Measurements from ENCODE around the gene UBE2E2.
"Not testable (repeated sequence)": the region's sequence is repeated elsewhere in the genome, so short reads cannot be mapped to it uniquely, and the experiment has no call there.

UBE2E2 gene

DNA sequence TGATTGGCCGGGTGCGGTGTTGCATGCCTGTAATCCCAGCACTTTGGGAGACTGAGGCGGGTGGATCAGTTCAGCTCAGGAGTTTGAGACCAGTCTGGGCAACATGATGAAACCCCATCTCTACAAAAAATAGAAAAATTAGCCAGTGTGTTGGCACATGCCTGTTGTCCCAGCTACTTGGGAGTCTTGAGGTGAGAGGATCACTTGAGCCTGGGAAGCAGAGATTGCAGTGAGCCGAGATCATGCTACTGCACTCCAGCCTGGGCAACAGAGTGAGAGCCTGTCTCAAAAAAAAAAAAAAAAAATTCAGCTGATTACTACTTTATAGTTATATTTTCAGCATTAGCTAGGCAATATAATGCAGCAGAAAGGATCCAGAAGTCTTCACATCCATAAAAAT is 133.7 kb downstream of the UBE2E2 start:
- DNase-seq, result not testable (repeated sequence)

GRCh38 chr3:23341147-23341838 is 138.2 kb downstream of the UBE2E2 start:
- DNase-seq, result no peak

- no peak for DNase-seq
These were observed 139.2 kb downstream of the UBE2E2 start for GRCh38 chr3:23342343-23342742.

- no peak for DNase-seq
These were observed 140.4 kb downstream of the UBE2E2 start for GRCh38 chr3:23343509-23343908.

- no peak for DNase-seq
These were observed 141.8 kb downstream of the UBE2E2 start for GRCh38 chr3:23344886-23345285.

- not testable (repeated sequence) for DNase-seq
These were observed 146.3 kb downstream of the UBE2E2 start for GRCh38 chr3:23349444-23349843.

GRCh38 chr3:23356169-23356568 is 153.0 kb downstream of the UBE2E2 start:
- no peak for DNase-seq

- no peak for DNase-seq
These were observed 153.8 kb downstream of the UBE2E2 start for GRCh38 chr3:23356923-23357322.

DNA sequence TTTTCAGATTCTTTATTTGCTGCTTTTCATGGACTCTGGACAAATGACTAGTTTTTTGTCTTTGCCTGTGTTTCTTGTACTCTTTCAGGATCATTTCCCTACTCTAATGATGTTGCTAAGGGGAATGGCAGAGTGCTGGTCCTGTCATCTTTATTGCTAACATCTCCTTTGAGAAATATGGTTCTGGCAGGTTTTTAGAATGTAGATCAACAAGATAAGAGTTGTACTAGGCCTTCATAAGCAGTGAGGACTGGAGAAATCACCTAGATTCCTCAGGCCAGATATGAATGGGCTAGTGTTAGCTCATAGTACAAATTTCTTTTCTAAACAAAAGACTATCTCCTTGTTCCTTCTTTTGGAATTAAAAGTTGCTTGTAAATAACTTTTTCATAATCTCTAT is 156.0 kb downstream of the UBE2E2 start:
- DNase-seq, result no peak

DNA sequence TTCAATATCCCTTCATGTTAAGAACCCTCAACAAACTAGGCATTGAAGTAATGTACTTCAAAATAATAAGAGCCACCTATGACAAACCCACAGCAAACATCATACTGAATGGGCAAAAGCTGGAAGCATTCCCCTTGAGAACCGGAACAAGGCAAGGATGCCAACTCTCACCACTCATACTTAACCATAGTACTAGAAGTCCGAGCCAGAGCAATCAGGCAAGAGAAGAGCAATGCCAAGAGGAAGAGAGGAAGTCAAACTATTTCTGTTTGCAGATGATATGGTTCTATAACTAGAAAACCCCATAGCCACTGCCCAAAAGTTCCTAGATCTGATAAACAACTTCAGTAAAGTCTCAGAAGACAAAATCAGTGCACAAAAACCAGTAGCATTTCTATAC is 161.9 kb downstream of the UBE2E2 start:
- DNase-seq, result no peak

DNA sequence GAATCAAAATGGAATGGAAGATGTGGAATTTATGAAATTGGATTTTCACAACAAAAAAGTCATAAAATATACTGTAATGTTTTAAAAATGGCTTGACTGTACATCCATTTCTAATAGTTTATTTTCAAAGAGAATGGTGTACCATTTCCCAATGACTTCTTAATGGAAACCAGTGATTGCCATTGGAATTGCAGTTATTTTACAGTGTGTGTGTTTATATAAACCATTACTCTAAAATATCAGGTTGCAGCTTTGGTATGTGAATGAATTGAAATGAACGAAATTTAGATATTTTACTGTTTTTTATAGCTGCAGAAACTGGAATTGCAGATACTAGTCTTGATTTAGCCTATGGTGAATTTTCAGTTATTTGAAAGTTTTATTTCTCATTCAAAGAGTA is 165.6 kb downstream of the UBE2E2 start:
- DNase-seq, result no peak

DNA sequence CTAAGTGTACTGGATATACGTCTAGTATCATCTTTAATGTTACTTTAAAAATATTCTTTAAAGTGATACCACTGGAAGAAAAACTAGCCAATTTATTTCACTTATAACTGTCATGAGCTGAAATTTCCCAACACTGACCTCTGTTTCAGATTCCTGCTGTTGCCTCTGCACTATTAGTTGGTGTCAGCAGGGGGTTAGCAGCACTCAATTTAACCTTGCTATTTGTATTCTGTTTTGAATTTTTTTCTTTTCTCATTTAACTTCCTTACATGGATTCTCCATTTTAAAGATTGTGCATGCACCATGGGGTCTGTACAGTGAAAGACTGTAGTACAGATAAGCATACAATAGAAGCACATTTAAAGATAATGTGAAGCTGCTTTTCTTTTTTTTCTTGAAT is 169.2 kb downstream of the UBE2E2 start:
- no peak for DNase-seq

GRCh38 chr3:23376516-23377248 is 173.6 kb downstream of the UBE2E2 start:
- no peak for DNase-seq

- DNase-seq, result no peak
These were observed 175.0 kb downstream of the UBE2E2 start for GRCh38 chr3:23377928-23378672.

DNA sequence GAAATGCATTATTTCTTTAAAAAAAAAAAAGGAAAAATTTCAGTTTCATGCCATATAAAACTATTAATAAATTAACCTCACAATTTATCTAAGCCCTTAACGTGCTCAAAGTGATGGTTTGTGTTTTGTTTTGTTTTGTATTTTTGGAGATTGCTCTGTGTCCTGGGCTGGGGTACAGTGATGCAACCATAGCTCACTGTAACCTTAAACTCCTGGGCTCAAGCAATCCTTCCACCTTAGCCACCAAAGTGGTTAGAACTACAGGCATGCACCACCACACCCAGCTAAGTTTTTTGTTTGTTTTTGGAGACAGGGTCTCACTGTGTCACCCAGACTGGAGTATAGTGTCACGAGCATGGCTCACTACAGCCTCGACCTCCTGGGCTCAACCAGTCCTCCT is 180.7 kb downstream of the UBE2E2 start:
- no peak for DNase-seq

DNA sequence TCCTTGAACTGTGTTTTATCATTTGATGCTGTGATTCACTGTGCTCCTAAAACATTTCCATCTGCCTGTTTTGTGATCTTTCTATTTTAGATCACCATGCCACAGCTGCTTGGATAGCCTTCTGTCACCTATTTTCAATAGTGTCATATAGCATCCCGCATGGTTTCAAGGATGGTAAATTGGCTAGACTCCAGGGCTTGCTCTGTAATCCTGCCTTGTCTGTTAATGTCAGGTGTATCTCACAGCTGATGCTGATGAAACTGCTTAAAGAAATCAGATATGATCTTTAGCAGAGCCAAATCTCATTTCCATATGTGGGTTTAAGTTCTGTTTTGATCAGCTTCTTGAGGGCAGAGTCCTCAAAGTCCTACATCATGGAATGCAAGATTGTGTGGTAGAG is 182.2 kb downstream of the UBE2E2 start:
- no peak for DNase-seq

DNA sequence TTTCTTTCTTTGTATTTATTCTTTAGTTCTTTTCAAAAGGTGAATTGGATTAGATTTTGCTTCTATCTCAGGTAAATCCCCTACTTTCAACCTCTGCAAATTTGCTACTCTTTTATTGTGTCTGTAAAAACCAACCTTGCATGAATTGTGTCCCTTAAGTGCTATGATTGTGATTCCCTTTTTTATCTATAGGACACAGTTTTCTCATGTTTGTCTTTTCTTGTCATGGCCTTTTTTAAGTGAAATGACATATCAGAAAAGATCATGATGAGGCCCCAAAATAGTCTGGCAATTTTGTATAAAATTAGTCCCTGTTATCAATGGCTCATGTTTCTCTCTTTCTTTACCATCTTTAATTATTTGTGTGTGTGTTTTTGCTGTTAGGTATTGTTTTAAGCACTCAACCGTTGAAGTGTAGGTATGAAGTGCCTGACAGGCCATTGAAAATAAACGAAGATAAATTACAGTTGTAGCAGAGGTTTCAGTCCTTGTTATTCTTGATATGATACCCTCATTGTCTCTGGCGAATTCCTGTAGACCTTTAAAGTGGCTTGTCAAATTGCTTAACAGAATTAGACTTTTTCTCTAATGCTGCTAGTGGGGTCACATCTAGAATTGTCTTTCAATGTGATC is 184.3 kb downstream of the UBE2E2 start:
- no peak for DNase-seq

DNA sequence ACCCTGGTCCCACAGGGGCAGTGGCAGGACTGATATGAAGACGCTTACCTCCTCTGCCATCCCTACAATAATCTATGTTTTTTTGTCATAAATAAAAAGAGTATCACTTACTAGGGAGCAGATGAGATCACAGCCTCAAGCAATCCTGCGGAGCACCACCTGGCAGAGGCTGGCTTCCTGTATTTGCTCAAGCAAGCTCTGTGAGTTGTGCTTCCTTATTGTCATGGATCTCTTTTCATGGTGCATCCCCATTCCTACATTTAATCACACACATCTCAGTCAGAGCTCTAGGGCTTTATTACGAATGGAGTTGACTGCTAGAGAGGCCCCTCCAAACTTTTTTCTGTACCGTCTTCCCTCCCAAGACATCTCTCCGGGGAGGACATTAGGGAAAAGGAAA is 186.0 kb downstream of the UBE2E2 start:
- no peak for DNase-seq

GRCh38 chr3:23389686-23390085 is 186.6 kb downstream of the UBE2E2 start:
- DNase-seq, result no peak

GRCh38 chr3:23390446-23390845 is 187.3 kb downstream of the UBE2E2 start:
- DNase-seq, result no peak

GRCh38 chr3:23390989-23391553 is 187.9 kb downstream of the UBE2E2 start:
- DNase-seq, result no peak

DNA sequence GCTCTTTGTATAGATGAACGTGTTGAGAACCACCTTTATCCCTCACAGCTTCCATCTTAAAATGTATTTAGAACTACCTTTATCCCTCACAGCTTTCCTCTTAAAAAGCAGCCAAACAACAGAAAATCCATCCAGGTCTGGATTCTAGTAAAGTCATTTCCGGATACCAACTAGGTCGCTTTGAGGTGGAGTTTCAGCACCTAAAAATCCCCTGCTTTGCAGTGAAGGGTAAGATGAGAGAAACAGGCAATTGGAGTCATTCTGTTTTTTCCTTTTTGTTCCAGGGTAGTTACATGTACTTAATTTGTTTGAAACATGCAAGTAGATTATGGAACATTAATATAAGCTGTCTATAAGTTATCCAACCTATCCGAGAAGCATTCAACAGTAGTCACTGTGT is 192.0 kb downstream of the UBE2E2 start:
- DNase-seq, result no peak

DNA sequence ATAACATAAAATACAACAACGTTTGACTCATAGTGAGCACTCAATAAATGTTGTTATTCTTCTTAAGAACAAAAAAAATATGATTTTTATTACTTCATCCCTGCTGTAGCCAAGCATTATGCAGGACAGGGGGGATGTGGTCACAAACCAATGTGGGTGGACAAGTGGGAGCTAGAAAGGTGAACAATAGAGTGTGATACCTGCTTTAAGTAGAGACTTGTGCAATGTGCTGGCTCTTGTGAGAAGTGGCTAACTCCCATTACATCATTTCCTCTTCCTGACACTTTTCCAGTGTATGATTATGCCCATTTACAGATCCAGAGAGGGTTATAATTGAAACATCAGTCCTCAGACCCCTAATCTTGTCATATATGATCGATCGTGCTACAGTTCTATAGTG is 193.6 kb downstream of the UBE2E2 start:
- no peak for DNase-seq

Data from left hindlimb (tissue), 1 donor.